Adrenal gland (tissue), 12 donors: Measurements from ENCODE around the gene ATP4B. TPM values are rescaled to one million over a fixed set of nuclear protein-coding genes. Genes with fewer than 3 reads are reported as not detected.
A peak's percentile ranks its signal among the peaks of the same experiment; 100 is the strongest.

Experiments
- DNase-seq, 7 donors: peaks; one replicate each; pipeline ENCODE4 v3.0.0-alpha.2; 2019 to 2020
- H3K27ac ChIP-seq, 5 donors: fragments of 200-600 bp; sonication (generic) in 4 of 5; 1 replicate in 3 of 5; 2 replicates in 2 of 5; pipeline versions ENCODE4 v1.5.1 to v1.8.0; 2016 to 2020; ENCODE audit warnings: mild to moderate bottlenecking in 1 of 5
- H3K27me3 ChIP-seq: fragments of 200-600 bp; 2 replicates; pipeline ENCODE4 v1.8.0; 2021
- H3K36me3 ChIP-seq, 2 donors: fragments of 200-600 bp; replicated peaks in 1 of 2; 1 replicate in 1 of 2; 2 replicates in 1 of 2; pipeline versions ENCODE4 v1.5.1 to v1.8.0; 2018 to 2022
- H3K4me1 ChIP-seq, 2 donors: fragments of 200-600 bp; replicated peaks in 1 of 2; 1 replicate in 1 of 2; 2 replicates in 1 of 2; pipeline versions ENCODE4 v1.5.1 to v1.8.0; 2018 to 2021
- H3K4me3 ChIP-seq, 4 donors: fragments of 200-600 bp; sonication (generic) in 3 of 4; one replicate each; pipeline ENCODE4 v1.5.1; 2016 to 2018
- H3K9me3 ChIP-seq, 3 donors: fragments of 200-600 bp; sonication (generic) in 1 of 3; replicated peaks in 1 of 3; 1 replicate in 2 of 3; 2 replicates in 1 of 3; pipeline versions ENCODE4 v1.5.1 to v1.8.0; 2016 to 2021
- CTCF ChIP-seq, 6 experiments: fragments of 450-650 bp in 4 of 6; fragments of 200-600 bp in 2 of 6; sonication (generic) in 1 of 6; IDR thresholded peaks; 1 replicate in 5 of 6; 2 replicates in 1 of 6; pipeline versions ENCODE4 v1.5.1 to v1.8.0; 2016 to 2021; ENCODE audit warnings: antibody characterized with exemption in 6 of 6, mild to moderate bottlenecking in 2 of 6, moderate library complexity in 1 of 6
- POLR2A ChIP-seq, 2 donors: fragments of 450-650 bp; IDR thresholded peaks; one replicate each; pipeline ENCODE4 v1.6.1; 2017; ENCODE audit warnings: antibody characterized with exemption in 2 of 2, mild to moderate bottlenecking in 2 of 2, moderate library complexity in 1 of 2
- WGBS, 4 donors: extraction: QIAGEN DNeasy Blood & Tissue Kit in 2 of 4; methylation state at CpG; one replicate each; pipeline versions ENCODE4 v1.1.5 to v1.1.7; 2013 to 2017; 5-methylcytosine and 5-hydroxymethylcytosine counted together
- intact Hi-C, 2 donors: fragments of 100-400 bp; cut with DNase I; formaldehyde crosslinking; loops; one replicate each; pipeline versions ENCODE4 v1.14.1 to v1.15.0; 2022 to 2023
- polyA plus RNA-seq, 3 donors: library from polyadenylated mRNA; stranded (reverse); fragments of 200-250 nt in 2 of 3; fragments of 350-450 nt in 1 of 3; fragmentation: Illumina TruSeq in 1 of 3; extraction: RNeasy Lipid Tissue Mini Kit (QIAGEN cat#74804) in 1 of 3; gene quantifications; one replicate each; pipeline ENCODE4 v1.2.3, GENCODE V29; 2013 to 2014
- total RNA-seq, 9 donors: library from RNA; depleted of rRNA in 4 of 9; stranded (reverse); fragments of >200 nt in 4 of 9; fragments of 120-200 nt in 1 of 9; fragmentation: NEBNext Ultra II Directional in 1 of 9; extraction: Animal tissue kit (Norgen Biotek cat#: 25700) in 1 of 9; gene quantifications; one replicate each; pipeline versions ENCODE4 v1.1.0 to v1.2.4, GENCODE V29; 2013 to 2023
- donor health status: healthy with polysubstance abuse.
- donor health status: Bipolar disorder and iron deficiency.
- donor health status: DM: yes; HTN: yes; CAD: no.
- donor health status: DM: no; HTN: no; CAD: no.
- donor health status: DM: no; HTN: no; CAD: no.
- donor health status: DM: yes; HTN: yes; CAD: no.

Gene ATP4B
- total and polyA plus RNA-seq, 12 donors: 0.17 TPM; not detected in 11

- TF ChIP-seq CTCF (IDR thresholded peaks at IDR 0.05) (no peak), POLR2A (IDR thresholded peaks at IDR 0.05) (no peak)
- WGBS, 4 donors: 75 to 84% (median 75%) methylated on average over 9 to 15 of the region's 15 CpGs
- DNase-seq: peak in 2 of 7 donors; percentile 2 to 9
- no peak overlapping the region for H3K27ac ChIP-seq
- H3K9me3 ChIP-seq: no peaks in the 10 kb centered on the region
- H3K4me3 ChIP-seq: no peak overlapping the region
- no peaks in the 10 kb centered on the region for H3K4me1 ChIP-seq
- intact Hi-C loops: no loop called here
- no peaks in the 10 kb centered on the region for H3K27me3 ChIP-seq
- H3K36me3 ChIP-seq: no peaks in the 10 kb centered on the region
Measured at GRCh38 chr13:113655346-113656002, 2.5 kb downstream of the ATP4B start.

- Histone ChIP-seq H3K36me3 (no peaks in the 10 kb centered on the region), H3K27ac (no peak overlapping the region), H3K9me3 (no peaks in the 10 kb centered on the region), H3K27me3 (no peaks in the 10 kb centered on the region), H3K4me3 (no peak overlapping the region), H3K4me1 (no peaks in the 10 kb centered on the region)
- TF ChIP-seq CTCF (IDR thresholded peaks at IDR 0.05) (no peak), POLR2A (IDR thresholded peaks at IDR 0.05) (no peak)
- intact Hi-C loops: no loop called here
- peak in 2 of 7 donors; percentile 5 to 11 for DNase-seq
- 86 to 92% (median 89%) methylated on average over 28 to 39 of the region's 39 CpGs for WGBS, 4 donors
Measured at GRCh38 chr13:113654591-113655345, 3.2 kb downstream of the ATP4B start.

DNA sequence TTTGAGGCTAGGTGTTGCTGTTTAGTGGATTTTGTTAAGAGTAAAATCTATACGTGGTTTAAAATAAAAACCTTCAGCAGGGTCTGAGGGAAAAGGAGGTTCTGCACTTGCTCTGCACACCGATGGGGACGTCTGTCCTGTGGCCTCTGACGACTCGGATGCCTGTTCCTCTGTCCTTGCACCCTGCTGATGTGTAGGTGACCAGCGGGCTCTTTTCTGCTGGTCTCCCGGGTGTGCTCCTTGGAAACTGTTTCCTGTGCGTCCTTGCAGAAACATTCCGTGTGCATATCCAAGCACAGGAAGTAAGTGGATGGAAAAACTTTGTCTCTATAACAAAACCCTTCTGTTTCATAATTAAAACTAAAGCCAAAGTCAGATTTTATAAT is 3.8 kb downstream of the ATP4B start:
- H3K27me3 ChIP-seq: no peaks in the 10 kb centered on the region
- H3K36me3 ChIP-seq: no peaks in the 10 kb centered on the region
- H3K9me3 ChIP-seq: no peaks in the 10 kb centered on the region
- TF ChIP-seq CTCF (IDR thresholded peaks at IDR 0.05) (no peak), POLR2A (IDR thresholded peaks at IDR 0.05) (no peak)
- intact Hi-C loops: no loop called here
- WGBS, 4 donors: 62 to 65% (median 64%) methylated on average over 9 of the region's 9 CpGs
- no peaks in the 10 kb centered on the region for H3K4me1 ChIP-seq
- no peak overlapping the region for H3K4me3 ChIP-seq
- DNase-seq: peak in 2 of 7 donors; percentile 2 to 3
- H3K27ac ChIP-seq: no peak overlapping the region

DNA sequence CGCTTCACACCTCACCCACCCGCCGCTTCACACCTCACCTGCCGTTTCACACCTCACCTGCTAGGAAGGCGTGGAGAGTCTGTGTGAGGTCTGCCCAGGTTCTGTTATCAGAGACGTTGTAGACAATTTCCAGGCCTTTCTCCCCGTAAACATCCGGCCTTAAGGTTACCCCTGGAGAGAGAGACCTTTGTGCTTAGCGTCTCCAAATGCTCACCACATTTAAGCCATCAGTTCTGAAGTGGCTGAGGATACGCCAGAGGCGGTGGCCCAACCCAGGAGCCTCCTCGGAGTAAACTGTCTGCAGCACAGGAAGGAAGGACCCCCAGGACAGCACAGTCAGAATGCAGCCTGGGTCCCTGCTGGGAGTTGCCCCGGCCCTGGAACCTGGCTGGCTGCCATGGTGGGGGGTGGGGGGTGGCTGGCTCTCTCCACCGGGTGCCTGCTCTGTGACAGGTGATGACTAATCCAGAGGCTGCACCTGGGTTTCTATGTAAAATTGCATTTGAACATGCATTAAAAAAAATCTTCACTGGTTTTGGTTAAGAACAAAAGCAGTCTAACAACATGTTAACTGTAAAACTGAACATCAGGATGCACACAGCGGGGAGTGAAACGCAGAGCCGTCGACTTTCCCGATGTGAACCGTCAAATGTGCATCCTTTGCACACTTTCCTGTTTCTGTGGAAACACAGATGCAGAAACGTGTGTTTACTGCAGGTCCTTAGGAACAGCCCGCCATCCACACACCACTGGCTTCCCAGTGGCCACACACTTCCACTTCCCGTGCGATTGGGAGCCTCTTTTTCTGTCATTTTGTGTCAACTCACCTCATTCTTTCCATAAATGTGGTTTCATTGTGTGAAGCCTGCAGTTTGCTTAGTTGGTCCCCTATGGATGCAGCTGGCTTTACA is 4.5 kb downstream of the ATP4B start:
- no peak for TF ChIP-seq CTCF (IDR thresholded peaks at IDR 0.05)
- no peak for TF ChIP-seq POLR2A (IDR thresholded peaks at IDR 0.05)
- 64 to 72% (median 67%) methylated on average over 21 to 24 of the region's 24 CpGs for WGBS, 4 donors
- intact Hi-C loops: no loop called here
- H3K27me3 ChIP-seq: no peaks in the 10 kb centered on the region
- H3K4me3 ChIP-seq: no peak overlapping the region
- H3K4me1 ChIP-seq: no peaks in the 10 kb centered on the region
- H3K27ac ChIP-seq: no peak overlapping the region
- peak in 2 of 7 donors; percentile 5 to 7 for DNase-seq
- no peaks in the 10 kb centered on the region for H3K36me3 ChIP-seq
- no peaks in the 10 kb centered on the region for H3K9me3 ChIP-seq
